HEK293 (cell line): Measurements from ENCODE around the gene SLC38A10.

Source experiments
- CTCF ChIA-PET: fragments of 350-600 bp; formaldehyde crosslinking; extraction: SDS; loops from one replicate; lab custom pipeline; 2021; ENCODE audit warnings: antibody characterized with exemption; lab: Yijun Ruan, JAX
- POLR2A ChIA-PET: fragments of 300-600 bp; formaldehyde crosslinking; extraction: SDS; loops from one replicate; lab custom pipeline; 2020; ENCODE audit warnings: antibody characterized with exemption, inconsistent platforms; lab: Yijun Ruan, JAX
- H3K27ac ChIP-seq: fragments of 200-500 bp; sonication (Bioruptor generic); 2 replicates; pipeline ENCODE4 v1.5.1; 2014; ENCODE audit warnings: low read depth, low read length, control low read depth, inconsistent platforms; ENCODE audit errors: extremely low read depth
- H3K36me3 ChIP-seq, 2 experiments: fragments of 200-500 bp in 1 of 2; sonication (Bioruptor generic) in 1 of 2; 1 replicate in 1 of 2; 2 replicates in 1 of 2; pipeline ENCODE4 v1.5.1; 2014 to 2017; ENCODE audit warnings: inconsistent platforms in 2 of 2, low read length in 2 of 2; ENCODE audit not compliant: control insufficient read depth in 2 of 2, insufficient read depth in 1 of 2
- H3K4me1 ChIP-seq: fragments of 200-500 bp; sonication (Bioruptor generic); 2 replicates; pipeline ENCODE4 v1.5.1; 2014; ENCODE audit warnings: mild to moderate bottlenecking, low read length, inconsistent platforms; ENCODE audit not compliant: control insufficient read depth, insufficient read depth
- H3K4me3 ChIP-seq: 2 replicates; pipeline ENCODE4 v1.5.1; 2011; ENCODE audit warnings: low read depth, mild to moderate bottlenecking, control low read depth, low read length, moderate library complexity
- H3K9me3 ChIP-seq: fragments of 200-500 bp; sonication (Bioruptor generic); 2 replicates; pipeline ENCODE4 v1.5.1; 2014; ENCODE audit warnings: low read depth, low read length, inconsistent platforms; ENCODE audit not compliant: control insufficient read depth, insufficient read depth
- ZBTB20 ChIP-seq: fragments of 450-650 bp; formaldehyde crosslinking; IDR thresholded peaks from 2 replicates; pipeline ENCODE4 v1.5.1; 2016; ENCODE audit warnings: missing biosample characterization, missing genetic modification characterization
- ZNF26 ChIP-seq: fragments of 450-650 bp; formaldehyde crosslinking; IDR thresholded peaks from 2 replicates; pipeline ENCODE4 v1.5.1; 2016; ENCODE audit warnings: missing biosample characterization, missing genetic modification characterization
- ZNF266 ChIP-seq: fragments of 450-650 bp; formaldehyde crosslinking; IDR thresholded peaks from 2 replicates; pipeline ENCODE4 v1.5.1; 2016; ENCODE audit warnings: missing biosample characterization, missing genetic modification characterization, low read depth
- ZNF426 ChIP-seq: fragments of 450-650 bp; formaldehyde crosslinking; IDR thresholded peaks from 2 replicates; pipeline ENCODE4 v1.5.1; 2017; ENCODE audit warnings: missing biosample characterization, missing genetic modification characterization, mild to moderate bottlenecking, inconsistent platforms, moderate library complexity
- ZNF473 ChIP-seq: fragments of 450-650 bp; formaldehyde crosslinking; IDR thresholded peaks from 2 replicates; pipeline ENCODE4 v1.5.1; 2017; ENCODE audit warnings: missing biosample characterization, missing genetic modification characterization
- ZNF513 ChIP-seq: fragments of 450-650 bp; IDR thresholded peaks from 2 replicates; pipeline ENCODE4 v1.5.1; 2018; ENCODE audit warnings: missing biosample characterization, missing genetic modification characterization
- ZNF529 ChIP-seq: fragments of 450-650 bp; formaldehyde crosslinking; IDR thresholded peaks from 2 replicates; pipeline ENCODE4 v1.5.1; 2017; ENCODE audit warnings: missing genetic modification characterization, missing biosample characterization; ENCODE audit not compliant: insufficient replicate concordance
- ZNF701 ChIP-seq: fragments of 450-650 bp; formaldehyde crosslinking; IDR thresholded peaks from 2 replicates; pipeline ENCODE4 v1.5.1; 2016; ENCODE audit warnings: missing biosample characterization, missing genetic modification characterization
- ZNF777 ChIP-seq: fragments of 450-650 bp; formaldehyde crosslinking; IDR thresholded peaks from 2 replicates; pipeline ENCODE4 v1.5.1; 2017; ENCODE audit warnings: missing biosample characterization, missing genetic modification characterization, borderline replicate concordance
- TF ChIP-seq, protein P1 (sequence below): fragments of 450-650 bp; formaldehyde crosslinking; IDR thresholded peaks from 2 replicates; pipeline ENCODE4 v1.5.1; 2017; ENCODE audit warnings: missing biosample characterization, missing genetic modification characterization
- TF ChIP-seq, protein P2 (sequence below): fragments of 450-650 bp; formaldehyde crosslinking; IDR thresholded peaks from 2 replicates; pipeline ENCODE4 v1.5.1; 2016; ENCODE audit warnings: missing biosample characterization, missing genetic modification characterization, low read depth
- TF ChIP-seq, protein P3 (sequence below): fragments of 450-650 bp; formaldehyde crosslinking; IDR thresholded peaks from 2 replicates; pipeline ENCODE4 v1.5.1; 2016; ENCODE audit warnings: missing biosample characterization, missing genetic modification characterization
- TF ChIP-seq, protein P4 (sequence below): fragments of 450-650 bp; formaldehyde crosslinking; IDR thresholded peaks from 2 replicates; pipeline ENCODE4 v1.5.1; 2017; ENCODE audit warnings: missing biosample characterization, missing genetic modification characterization

The SLC38A10 gene

GRCh38 chr17:81213978-81214377, 81.1 kb downstream of the SLC38A10 start (continued):
- TF ChIP-seq, protein P1, sequence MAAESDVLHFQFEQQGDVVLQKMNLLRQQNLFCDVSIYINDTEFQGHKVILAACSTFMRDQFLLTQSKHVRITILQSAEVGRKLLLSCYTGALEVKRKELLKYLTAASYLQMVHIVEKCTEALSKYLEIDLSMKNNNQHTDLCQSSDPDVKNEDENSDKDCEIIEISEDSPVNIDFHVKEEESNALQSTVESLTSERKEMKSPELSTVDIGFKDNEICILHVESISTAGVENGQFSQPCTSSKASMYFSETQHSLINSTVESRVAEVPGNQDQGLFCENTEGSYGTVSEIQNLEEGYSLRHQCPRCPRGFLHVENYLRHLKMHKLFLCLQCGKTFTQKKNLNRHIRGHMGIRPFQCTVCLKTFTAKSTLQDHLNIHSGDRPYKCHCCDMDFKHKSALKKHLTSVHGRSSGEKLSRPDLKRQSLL = no peak
- TF ChIP-seq ZNF426 (no peak), ZNF513 (tag by site-specific recombination) (no peak), ZNF26 (tag by site-specific recombination) (no peak)
- TF ChIP-seq, protein P2, sequence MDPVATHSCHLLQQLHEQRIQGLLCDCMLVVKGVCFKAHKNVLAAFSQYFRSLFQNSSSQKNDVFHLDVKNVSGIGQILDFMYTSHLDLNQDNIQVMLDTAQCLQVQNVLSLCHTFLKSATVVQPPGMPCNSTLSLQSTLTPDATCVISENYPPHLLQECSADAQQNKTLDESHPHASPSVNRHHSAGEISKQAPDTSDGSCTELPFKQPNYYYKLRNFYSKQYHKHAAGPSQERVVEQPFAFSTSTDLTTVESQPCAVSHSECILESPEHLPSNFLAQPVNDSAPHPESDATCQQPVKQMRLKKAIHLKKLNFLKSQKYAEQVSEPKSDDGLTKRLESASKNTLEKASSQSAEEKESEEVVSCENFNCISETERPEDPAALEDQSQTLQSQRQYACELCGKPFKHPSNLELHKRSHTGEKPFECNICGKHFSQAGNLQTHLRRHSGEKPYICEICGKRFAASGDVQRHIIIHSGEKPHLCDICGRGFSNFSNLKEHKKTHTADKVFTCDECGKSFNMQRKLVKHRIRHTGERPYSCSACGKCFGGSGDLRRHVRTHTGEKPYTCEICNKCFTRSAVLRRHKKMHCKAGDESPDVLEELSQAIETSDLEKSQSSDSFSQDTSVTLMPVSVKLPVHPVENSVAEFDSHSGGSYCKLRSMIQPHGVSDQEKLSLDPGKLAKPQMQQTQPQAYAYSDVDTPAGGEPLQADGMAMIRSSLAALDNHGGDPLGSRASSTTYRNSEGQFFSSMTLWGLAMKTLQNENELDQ (tag by site-specific recombination) = no peak
- TF ChIP-seq, protein P3, sequence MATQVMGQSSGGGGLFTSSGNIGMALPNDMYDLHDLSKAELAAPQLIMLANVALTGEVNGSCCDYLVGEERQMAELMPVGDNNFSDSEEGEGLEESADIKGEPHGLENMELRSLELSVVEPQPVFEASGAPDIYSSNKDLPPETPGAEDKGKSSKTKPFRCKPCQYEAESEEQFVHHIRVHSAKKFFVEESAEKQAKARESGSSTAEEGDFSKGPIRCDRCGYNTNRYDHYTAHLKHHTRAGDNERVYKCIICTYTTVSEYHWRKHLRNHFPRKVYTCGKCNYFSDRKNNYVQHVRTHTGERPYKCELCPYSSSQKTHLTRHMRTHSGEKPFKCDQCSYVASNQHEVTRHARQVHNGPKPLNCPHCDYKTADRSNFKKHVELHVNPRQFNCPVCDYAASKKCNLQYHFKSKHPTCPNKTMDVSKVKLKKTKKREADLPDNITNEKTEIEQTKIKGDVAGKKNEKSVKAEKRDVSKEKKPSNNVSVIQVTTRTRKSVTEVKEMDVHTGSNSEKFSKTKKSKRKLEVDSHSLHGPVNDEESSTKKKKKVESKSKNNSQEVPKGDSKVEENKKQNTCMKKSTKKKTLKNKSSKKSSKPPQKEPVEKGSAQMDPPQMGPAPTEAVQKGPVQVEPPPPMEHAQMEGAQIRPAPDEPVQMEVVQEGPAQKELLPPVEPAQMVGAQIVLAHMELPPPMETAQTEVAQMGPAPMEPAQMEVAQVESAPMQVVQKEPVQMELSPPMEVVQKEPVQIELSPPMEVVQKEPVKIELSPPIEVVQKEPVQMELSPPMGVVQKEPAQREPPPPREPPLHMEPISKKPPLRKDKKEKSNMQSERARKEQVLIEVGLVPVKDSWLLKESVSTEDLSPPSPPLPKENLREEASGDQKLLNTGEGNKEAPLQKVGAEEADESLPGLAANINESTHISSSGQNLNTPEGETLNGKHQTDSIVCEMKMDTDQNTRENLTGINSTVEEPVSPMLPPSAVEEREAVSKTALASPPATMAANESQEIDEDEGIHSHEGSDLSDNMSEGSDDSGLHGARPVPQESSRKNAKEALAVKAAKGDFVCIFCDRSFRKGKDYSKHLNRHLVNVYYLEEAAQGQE (tag by site-specific recombination) = no peak

GRCh38 chr17:81212365-81212764, 82.7 kb downstream of the SLC38A10 start:
- ChIA-PET POLR2A (no interaction called here), CTCF (no interaction called here)
- Histone ChIP-seq H3K4me1 (no peaks in the 10 kb centered on the region), H3K9me3 (no peaks in the 10 kb centered on the region), H3K27ac (no peak overlapping the region), H3K36me3 (peaks cover 7 to 33% of the 10 kb centered on the region in 2 experiments; a peak in 2 of 3 replicates), H3K4me3 (no peak overlapping the region)
- TF ChIP-seq ZNF701 (tag by site-specific recombination) = no peak
- TF ChIP-seq ZNF777 (tag by site-specific recombination) = no peak
- TF ChIP-seq ZBTB20 = no peak
- TF ChIP-seq, protein P4, sequence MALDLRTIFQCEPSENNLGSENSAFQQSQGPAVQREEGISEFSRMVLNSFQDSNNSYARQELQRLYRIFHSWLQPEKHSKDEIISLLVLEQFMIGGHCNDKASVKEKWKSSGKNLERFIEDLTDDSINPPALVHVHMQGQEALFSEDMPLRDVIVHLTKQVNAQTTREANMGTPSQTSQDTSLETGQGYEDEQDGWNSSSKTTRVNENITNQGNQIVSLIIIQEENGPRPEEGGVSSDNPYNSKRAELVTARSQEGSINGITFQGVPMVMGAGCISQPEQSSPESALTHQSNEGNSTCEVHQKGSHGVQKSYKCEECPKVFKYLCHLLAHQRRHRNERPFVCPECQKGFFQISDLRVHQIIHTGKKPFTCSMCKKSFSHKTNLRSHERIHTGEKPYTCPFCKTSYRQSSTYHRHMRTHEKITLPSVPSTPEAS (tag by site-specific recombination) = no peak
- TF ChIP-seq ZNF266 (tag by site-specific recombination) = no peak
- no peak for TF ChIP-seq ZNF473 (tag by site-specific recombination)
- TF ChIP-seq ZNF529 = no peak
